ENCODE results near the gene ALDOB.

DNA sequence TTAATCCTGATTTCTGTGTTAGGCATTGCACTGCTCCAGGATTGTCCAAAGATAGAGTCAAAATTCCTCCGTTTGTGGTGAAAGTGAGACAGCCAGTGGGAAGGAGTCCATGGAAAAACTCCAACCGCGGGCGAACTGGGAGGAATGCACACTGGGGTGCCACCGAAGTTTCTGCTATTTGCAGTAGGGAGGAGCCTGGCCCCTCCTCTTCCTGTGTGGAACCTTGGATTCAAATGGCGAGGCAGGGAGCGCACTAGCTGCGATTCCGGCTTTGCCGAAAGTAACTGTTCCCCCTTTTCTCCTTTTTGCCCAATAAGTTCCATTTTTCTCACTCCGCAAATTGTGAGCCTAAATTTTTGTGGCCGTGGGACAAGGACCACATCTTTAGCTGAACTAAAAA lies 60.0 kb downstream of the ALDOB start:
- TF ChIP-seq, protein P1, sequence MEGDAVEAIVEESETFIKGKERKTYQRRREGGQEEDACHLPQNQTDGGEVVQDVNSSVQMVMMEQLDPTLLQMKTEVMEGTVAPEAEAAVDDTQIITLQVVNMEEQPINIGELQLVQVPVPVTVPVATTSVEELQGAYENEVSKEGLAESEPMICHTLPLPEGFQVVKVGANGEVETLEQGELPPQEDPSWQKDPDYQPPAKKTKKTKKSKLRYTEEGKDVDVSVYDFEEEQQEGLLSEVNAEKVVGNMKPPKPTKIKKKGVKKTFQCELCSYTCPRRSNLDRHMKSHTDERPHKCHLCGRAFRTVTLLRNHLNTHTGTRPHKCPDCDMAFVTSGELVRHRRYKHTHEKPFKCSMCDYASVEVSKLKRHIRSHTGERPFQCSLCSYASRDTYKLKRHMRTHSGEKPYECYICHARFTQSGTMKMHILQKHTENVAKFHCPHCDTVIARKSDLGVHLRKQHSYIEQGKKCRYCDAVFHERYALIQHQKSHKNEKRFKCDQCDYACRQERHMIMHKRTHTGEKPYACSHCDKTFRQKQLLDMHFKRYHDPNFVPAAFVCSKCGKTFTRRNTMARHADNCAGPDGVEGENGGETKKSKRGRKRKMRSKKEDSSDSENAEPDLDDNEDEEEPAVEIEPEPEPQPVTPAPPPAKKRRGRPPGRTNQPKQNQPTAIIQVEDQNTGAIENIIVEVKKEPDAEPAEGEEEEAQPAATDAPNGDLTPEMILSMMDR (IDR thresholded peaks at IDR 0.05; ENCODE audit: low read depth, low read length, poor library complexity, severe bottlenecking): no peak
- no peak for TF ChIP-seq EZH2phosphoT487 (IDR thresholded peaks at IDR 0.05; ENCODE audit: borderline replicate concordance, low read length)
